Measurements from ENCODE around the gene KL. TPM values are rescaled to one million over a fixed set of nuclear protein-coding genes. Genes with fewer than 3 reads are reported as not detected.

The KL gene
- total RNA-seq, 2 experiments from 2014 or later = 0.36 to 0.49 TPM

- Mint-ChIP-seq H3K4me1 (ENCODE audit: low read depth) (no peaks in the 10 kb centered on the region), H3K27me3 (ENCODE audit: low read depth) (peaks cover 20% of the 10 kb centered on the region), H3K9me3 (no peaks in the 10 kb centered on the region), H3K4me3 (no peak overlapping the region), H3K27ac (no peak overlapping the region), H3K36me3 (ENCODE audit: low read depth) (no peaks in the 10 kb centered on the region)
- CTCF ChIA-PET = interaction anchor here (0.6 kb wide), 1 partner anchor 64 kb away, joined by 6 read pairs; no protein-coding TSS in a partner anchor
- intact Hi-C loops (cut with micrococcal nuclease) = no loop called here
- no peak for DNase-seq
Measured at GRCh38 chr13:33076001-33076992, 60.1 kb downstream of the KL start.

- no peak for DNase-seq
- H3K4me3 Mint-ChIP-seq = no peak overlapping the region
- H3K9me3 Mint-ChIP-seq = no peaks in the 10 kb centered on the region
- intact Hi-C loops (cut with micrococcal nuclease) = no loop called here
- H3K36me3 Mint-ChIP-seq (ENCODE audit: low read depth) = no peaks in the 10 kb centered on the region
- no peaks in the 10 kb centered on the region for H3K4me1 Mint-ChIP-seq (ENCODE audit: low read depth)
- CTCF ChIA-PET = no interaction called here
- no peak overlapping the region for H3K27ac Mint-ChIP-seq
- peaks cover 27% of the 10 kb centered on the region for H3K27me3 Mint-ChIP-seq (ENCODE audit: low read depth)
Measured at GRCh38 chr13:33078263-33078662, 62.0 kb downstream of the KL start.

- Mint-ChIP-seq H3K36me3 (ENCODE audit: low read depth) (no peaks in the 10 kb centered on the region), H3K9me3 (no peaks in the 10 kb centered on the region), H3K4me3 (no peak overlapping the region), H3K4me1 (ENCODE audit: low read depth) (no peaks in the 10 kb centered on the region), H3K27me3 (ENCODE audit: low read depth) (peaks cover 27% of the 10 kb centered on the region), H3K27ac (no peak overlapping the region)
- intact Hi-C loops (cut with micrococcal nuclease) = no loop called here
- CTCF ChIA-PET = no interaction called here
- DNase-seq = no peak
Measured at GRCh38 chr13:33079960-33080359, 63.7 kb downstream of the KL start.

- Mint-ChIP-seq H3K36me3 (ENCODE audit: low read depth) (no peaks in the 10 kb centered on the region), H3K4me1 (ENCODE audit: low read depth) (no peaks in the 10 kb centered on the region), H3K4me3 (no peak overlapping the region), H3K9me3 (no peaks in the 10 kb centered on the region), H3K27me3 (ENCODE audit: low read depth) (peaks cover 27% of the 10 kb centered on the region), H3K27ac (no peak overlapping the region)
- no peak for DNase-seq
- CTCF ChIA-PET = no interaction called here
- intact Hi-C loops (cut with micrococcal nuclease) = no loop called here
Measured at GRCh38 chr13:33080972-33081590, 64.9 kb downstream of the KL start.

GRCh38 chr13:33081666-33082065 is 65.4 kb downstream of the KL start:
- Mint-ChIP-seq H3K4me1 (ENCODE audit: low read depth) (peaks cover 3% of the 10 kb centered on the region), H3K9me3 (no peaks in the 10 kb centered on the region), H3K27ac (no peak overlapping the region), H3K4me3 (no peak overlapping the region), H3K27me3 (ENCODE audit: low read depth) (peaks cover 27% of the 10 kb centered on the region), H3K36me3 (ENCODE audit: low read depth) (no peaks in the 10 kb centered on the region)
- DNase-seq = no peak
- intact Hi-C loops (cut with micrococcal nuclease) = no loop called here
- CTCF ChIA-PET = interaction anchor here (0.6 kb wide), 1 partner anchor 235 kb away, joined by 3 read pairs; no protein-coding TSS in a partner anchor

- intact Hi-C loops (cut with micrococcal nuclease) = no loop called here
- H3K27me3 Mint-ChIP-seq (ENCODE audit: low read depth) = peaks cover 34% of the 10 kb centered on the region
- peaks cover 5% of the 10 kb centered on the region for H3K4me1 Mint-ChIP-seq (ENCODE audit: low read depth)
- H3K4me3 Mint-ChIP-seq = no peak overlapping the region
- H3K36me3 Mint-ChIP-seq (ENCODE audit: low read depth) = no peaks in the 10 kb centered on the region
- CTCF ChIA-PET = no interaction called here
- DNase-seq = no peak
- no peaks in the 10 kb centered on the region for H3K9me3 Mint-ChIP-seq
- no peak overlapping the region for H3K27ac Mint-ChIP-seq
Measured at GRCh38 chr13:33083054-33083453, 66.8 kb downstream of the KL start.

- H3K27ac Mint-ChIP-seq = no peak overlapping the region
- peaks cover 5% of the 10 kb centered on the region for H3K4me1 Mint-ChIP-seq (ENCODE audit: low read depth)
- no peak overlapping the region for H3K4me3 Mint-ChIP-seq
- no peak for DNase-seq
- peaks cover 10% of the 10 kb centered on the region for H3K27me3 Mint-ChIP-seq (ENCODE audit: low read depth)
- CTCF ChIA-PET = interaction anchor here (1.1 kb wide), 1 partner anchor 13 kb away, joined by 3 read pairs; no protein-coding TSS in a partner anchor
- intact Hi-C loops (cut with micrococcal nuclease) = no loop called here
- no peaks in the 10 kb centered on the region for H3K36me3 Mint-ChIP-seq (ENCODE audit: low read depth)
- no peaks in the 10 kb centered on the region for H3K9me3 Mint-ChIP-seq
Measured at GRCh38 chr13:33087091-33087490, 70.9 kb downstream of the KL start.

GRCh38 chr13:33087790-33088189 is 71.6 kb downstream of the KL start:
- no peaks in the 10 kb centered on the region for H3K9me3 Mint-ChIP-seq
- H3K27ac Mint-ChIP-seq = no peak overlapping the region
- no peak overlapping the region for H3K4me3 Mint-ChIP-seq
- no peak for DNase-seq
- CTCF ChIA-PET = no interaction called here
- peaks cover 5% of the 10 kb centered on the region for H3K4me1 Mint-ChIP-seq (ENCODE audit: low read depth)
- intact Hi-C loops (cut with micrococcal nuclease) = no loop called here
- no peaks in the 10 kb centered on the region for H3K36me3 Mint-ChIP-seq (ENCODE audit: low read depth)
- H3K27me3 Mint-ChIP-seq (ENCODE audit: low read depth) = peaks cover 10% of the 10 kb centered on the region

GRCh38 chr13:33089311-33089710 is 73.1 kb downstream of the KL start:
- CTCF ChIA-PET = no interaction called here
- H3K4me3 Mint-ChIP-seq = no peak overlapping the region
- no peaks in the 10 kb centered on the region for H3K36me3 Mint-ChIP-seq (ENCODE audit: low read depth)
- no peak for DNase-seq
- peaks cover 9% of the 10 kb centered on the region for H3K27me3 Mint-ChIP-seq (ENCODE audit: low read depth)
- intact Hi-C loops (cut with micrococcal nuclease) = no loop called here
- peaks cover 5% of the 10 kb centered on the region for H3K4me1 Mint-ChIP-seq (ENCODE audit: low read depth)
- H3K9me3 Mint-ChIP-seq = no peaks in the 10 kb centered on the region
- H3K27ac Mint-ChIP-seq = no peak overlapping the region

GRCh38 chr13:33090755-33091414 is 74.7 kb downstream of the KL start:
- Mint-ChIP-seq H3K27ac (no peak overlapping the region), H3K9me3 (no peaks in the 10 kb centered on the region), H3K36me3 (ENCODE audit: low read depth) (no peaks in the 10 kb centered on the region), H3K4me1 (ENCODE audit: low read depth) (peaks cover 5% of the 10 kb centered on the region), H3K4me3 (no peak overlapping the region), H3K27me3 (ENCODE audit: low read depth) (peaks cover 12% of the 10 kb centered on the region)
- CTCF ChIA-PET = no interaction called here
- intact Hi-C loops (cut with micrococcal nuclease) = no loop called here
- no peak for DNase-seq

GRCh38 chr13:33091415-33091774 is 75.2 kb downstream of the KL start:
- no peak overlapping the region for H3K4me3 Mint-ChIP-seq
- H3K27me3 Mint-ChIP-seq (ENCODE audit: low read depth) = peaks cover 12% of the 10 kb centered on the region
- no peaks in the 10 kb centered on the region for H3K36me3 Mint-ChIP-seq (ENCODE audit: low read depth)
- no peak overlapping the region for H3K27ac Mint-ChIP-seq
- intact Hi-C loops (cut with micrococcal nuclease) = no loop called here
- no peak for DNase-seq
- CTCF ChIA-PET = no interaction called here
- H3K4me1 Mint-ChIP-seq (ENCODE audit: low read depth) = peaks cover 4% of the 10 kb centered on the region
- H3K9me3 Mint-ChIP-seq = no peaks in the 10 kb centered on the region

GRCh38 chr13:33092073-33092987 is 76.1 kb downstream of the KL start:
- H3K9me3 Mint-ChIP-seq = no peaks in the 10 kb centered on the region
- H3K27ac Mint-ChIP-seq = no peak overlapping the region
- H3K36me3 Mint-ChIP-seq (ENCODE audit: low read depth) = no peaks in the 10 kb centered on the region
- H3K27me3 Mint-ChIP-seq (ENCODE audit: low read depth) = peaks cover 10% of the 10 kb centered on the region
- DNase-seq = no peak
- H3K4me3 Mint-ChIP-seq = no peak overlapping the region
- CTCF ChIA-PET = interaction anchor here (0.5 to 0.7 kb wide), 3 partner anchors 13 to 1083 kb away, joined by 3 to 5 read pairs (median 3); no protein-coding TSS in a partner anchor
- H3K4me1 Mint-ChIP-seq (ENCODE audit: low read depth) = no peaks in the 10 kb centered on the region
- intact Hi-C loops (cut with micrococcal nuclease) = no loop called here
